K562 treated with DMSO at 1 percent for 4 hours (cell line): ENCODE results near the gene AGGF1. TPM values are rescaled to one million over a fixed set of nuclear protein-coding genes. Genes with fewer than 3 reads are reported as not detected.

Experiments used
- total RNA-seq: library from RNA; unstranded; fragments of 300-600 nt; gene quantifications from 2 replicates; pipeline ENCODE4 v1.2.3, GENCODE V29; 2022; ENCODE audit not compliant: insufficient read depth

AGGF1 gene
- 9.8 and 10.9 TPM in 2 replicates for total RNA-seq

GRCh38 chr5:77030097-77031071, at the start of gene AGGF1:
AGGF1 (plus strand) TSS chr5:77030404; CDS start chr5:77030767, 363 bp downstream.

DNA sequence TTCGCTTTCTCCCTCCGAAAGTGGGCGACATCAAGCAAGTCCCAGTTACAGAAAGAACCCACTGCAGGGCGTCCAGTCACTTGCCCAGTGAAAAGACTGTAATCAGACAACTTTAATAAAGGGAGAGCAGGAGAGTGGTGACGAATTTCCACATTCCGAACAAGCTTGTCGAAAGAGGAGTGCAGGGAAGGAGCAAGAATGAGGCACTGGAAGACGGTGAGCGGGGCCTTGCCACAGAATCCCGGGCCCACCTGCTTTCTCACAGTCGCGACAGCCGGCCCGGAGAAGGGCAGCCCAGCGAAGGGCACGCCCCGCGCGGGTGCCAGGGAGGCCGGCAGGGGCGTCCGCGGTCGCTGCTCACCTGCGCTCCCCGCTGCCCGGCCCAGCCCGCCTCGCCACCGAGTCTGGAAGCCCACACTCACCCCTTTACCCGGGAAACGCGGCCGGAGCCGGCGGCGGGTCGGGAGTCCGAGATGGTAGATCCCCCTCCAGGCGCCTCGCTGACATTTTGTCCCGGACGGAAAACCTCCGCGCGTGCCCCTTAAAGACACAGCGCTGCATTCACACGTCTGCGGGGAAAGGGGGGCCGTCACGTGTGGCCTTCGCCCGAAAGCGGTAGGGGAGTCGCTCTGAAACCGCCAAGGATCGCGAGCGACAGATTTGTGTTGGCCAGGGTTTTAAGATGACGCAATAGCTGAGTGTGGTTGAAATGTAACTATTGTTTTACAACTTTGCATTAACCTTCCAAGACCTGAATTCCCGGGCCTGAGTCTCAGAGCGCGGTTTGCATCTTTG, 56.7 kb downstream of the AGGF1 start, which contains the start of gene ZBED3:
Gene ZBED3 (minus strand): TSS at position 597 of the 795 bp plus-strand sequence. CDS start 9,407 bp downstream, outside the sequence.

Other genes starting within 250 kb of the AGGF1 start
- not detected in 2 replicates for gene F2RL1, start 211.4 kb upstream of the AGGF1 start, total RNA-seq
- not detected in 2 replicates for gene S100Z, start 180.4 kb upstream of the AGGF1 start, total RNA-seq
- gene CRHBP, start 77.4 kb upstream of the AGGF1 start, total RNA-seq, result not detected in 2 replicates
- gene ZBED3, start 56.9 kb downstream of the AGGF1 start, total RNA-seq, result not detected in 2 replicates
- gene PDE8B, start 180.3 kb downstream of the AGGF1 start, total RNA-seq, result 0.18 TPM in 1 of 2 replicates, not detected in the other